Stimulated activated CD4-positive, alpha-beta T cell treated with anti-CD3 and anti-CD28 coated beads, Interleukin-1b, Interleukin-23, amount 100 ng/mL, for 48 hours (primary cell): ENCODE measurements around the gene KDELR1.
A peak's percentile ranks its signal among the peaks of the same experiment; 100 is the strongest.

Source experiments
- DNase-seq: peaks from one replicate; pipeline ENCODE4 v3.0.0-alpha.2; 2020

KDELR1 gene

DNA sequence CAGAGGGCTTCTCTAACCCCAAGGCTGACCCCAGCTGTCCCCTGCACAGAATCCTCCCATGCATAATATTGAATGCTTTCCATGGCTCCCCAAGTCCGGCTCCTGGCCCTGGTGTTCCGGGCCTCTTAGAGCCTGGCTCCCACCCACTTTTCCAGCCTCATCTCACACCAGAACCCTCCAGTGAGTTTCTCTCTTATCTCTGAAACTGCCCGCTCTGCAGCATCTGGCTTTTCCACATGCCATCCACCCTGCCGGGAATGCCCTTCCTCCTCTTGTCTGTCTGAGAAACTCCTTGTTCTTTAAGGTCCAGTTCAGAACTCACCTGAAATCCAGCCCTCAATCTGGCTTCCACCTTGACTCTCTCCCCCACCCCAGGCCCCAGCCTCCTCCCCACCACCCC lies 20.4 kb downstream of the KDELR1 start:
- no peak for DNase-seq

DNA sequence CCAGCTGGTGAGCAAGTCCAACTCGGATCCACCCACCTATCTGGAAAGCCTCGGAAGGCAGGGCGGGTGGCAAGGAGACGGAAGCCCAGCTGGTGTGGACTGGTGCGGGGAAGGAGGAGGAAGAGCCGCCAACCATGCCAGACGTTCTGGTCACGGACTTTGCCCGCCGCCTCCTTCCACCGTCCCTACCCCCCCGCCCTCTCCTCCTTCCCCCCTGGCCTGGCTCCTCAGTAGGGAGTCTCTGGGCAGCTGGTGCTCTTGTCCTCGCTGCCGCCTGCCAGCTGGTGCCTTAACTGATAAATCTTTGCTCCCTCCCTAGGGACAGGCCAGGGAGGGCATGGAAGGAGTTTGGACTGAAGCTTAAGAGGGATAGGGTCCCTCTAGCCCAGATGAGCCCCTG lies 22.4 kb downstream of the KDELR1 start:
- no peak for DNase-seq

DNA sequence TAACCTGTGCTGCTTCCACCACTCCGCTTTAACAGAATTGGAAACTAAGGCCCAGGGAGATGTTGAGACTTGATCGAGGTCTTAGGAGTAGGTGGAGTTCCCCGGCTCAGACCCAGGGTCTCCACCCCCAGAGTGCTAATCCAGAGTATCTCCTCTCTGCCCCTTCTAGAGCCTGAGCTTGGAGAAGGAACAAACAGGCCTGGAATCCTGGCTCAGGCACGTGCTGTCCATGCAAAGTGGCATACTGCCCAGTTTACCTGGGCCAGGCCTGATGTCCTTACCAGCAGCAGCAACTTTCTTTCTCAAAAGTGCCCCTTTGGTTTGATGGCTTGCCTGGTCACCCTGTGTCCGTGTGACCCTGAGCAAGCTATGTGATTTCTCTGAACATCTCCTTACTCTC lies 23.5 kb downstream of the KDELR1 start:
- DNase-seq: no peak

DNA sequence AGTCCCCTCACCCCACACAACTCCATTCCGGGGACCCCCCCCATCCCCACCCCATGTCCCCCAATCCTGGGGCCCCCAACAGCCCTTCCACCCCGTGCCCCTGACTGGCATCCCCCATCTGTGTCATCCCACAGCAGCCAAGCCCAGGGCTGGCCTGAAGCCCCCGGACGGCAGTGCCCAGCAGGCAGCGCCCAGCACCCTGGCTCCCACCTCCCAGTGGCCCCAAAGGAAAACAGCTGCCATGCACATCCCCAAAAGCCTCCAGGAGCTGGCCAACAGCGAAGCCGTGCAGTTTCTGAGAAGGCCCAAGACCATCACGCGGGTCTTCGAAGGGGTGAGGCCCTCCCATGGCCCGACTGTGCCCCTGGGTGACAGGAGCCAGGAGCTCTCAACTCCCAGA lies 25.7 kb downstream of the KDELR1 start:
- DNase-seq: no peak

DNA sequence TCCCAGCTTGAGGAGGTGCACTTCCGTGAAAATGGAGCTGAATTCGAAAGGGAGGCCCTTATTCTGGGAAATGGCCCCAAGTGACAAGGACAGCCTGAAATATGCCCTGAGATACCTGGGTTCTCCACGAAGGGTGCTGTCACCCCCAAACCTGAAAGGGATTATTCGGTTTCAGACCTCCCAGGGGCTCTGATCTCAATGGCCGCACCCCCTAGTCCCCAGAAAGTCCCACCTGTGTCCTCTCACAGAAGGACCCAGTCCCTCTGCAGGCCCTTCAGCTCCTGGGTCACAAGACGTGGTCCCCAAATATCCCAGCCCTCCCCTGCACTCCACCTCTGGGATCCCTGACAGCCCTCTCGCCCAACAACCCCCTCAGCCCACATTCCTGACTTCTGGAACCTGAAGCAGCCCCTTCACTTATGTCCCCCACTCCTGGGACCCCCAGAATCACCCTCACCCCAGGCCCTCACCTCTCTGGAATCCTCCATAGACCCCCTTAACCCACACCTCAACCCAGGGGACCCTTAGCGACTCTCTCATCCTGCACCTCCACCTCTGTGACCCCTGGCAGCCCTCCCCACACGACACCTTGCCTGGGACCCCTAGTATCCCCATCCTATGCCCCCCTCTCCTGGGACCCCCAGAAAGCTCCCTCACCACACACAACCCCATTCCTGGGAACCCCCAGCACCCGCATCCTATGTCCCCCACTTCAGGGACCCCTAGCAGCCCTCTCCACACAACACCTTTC lies 26.6 kb downstream of the KDELR1 start:
- peak; percentile 13 for DNase-seq

DNA sequence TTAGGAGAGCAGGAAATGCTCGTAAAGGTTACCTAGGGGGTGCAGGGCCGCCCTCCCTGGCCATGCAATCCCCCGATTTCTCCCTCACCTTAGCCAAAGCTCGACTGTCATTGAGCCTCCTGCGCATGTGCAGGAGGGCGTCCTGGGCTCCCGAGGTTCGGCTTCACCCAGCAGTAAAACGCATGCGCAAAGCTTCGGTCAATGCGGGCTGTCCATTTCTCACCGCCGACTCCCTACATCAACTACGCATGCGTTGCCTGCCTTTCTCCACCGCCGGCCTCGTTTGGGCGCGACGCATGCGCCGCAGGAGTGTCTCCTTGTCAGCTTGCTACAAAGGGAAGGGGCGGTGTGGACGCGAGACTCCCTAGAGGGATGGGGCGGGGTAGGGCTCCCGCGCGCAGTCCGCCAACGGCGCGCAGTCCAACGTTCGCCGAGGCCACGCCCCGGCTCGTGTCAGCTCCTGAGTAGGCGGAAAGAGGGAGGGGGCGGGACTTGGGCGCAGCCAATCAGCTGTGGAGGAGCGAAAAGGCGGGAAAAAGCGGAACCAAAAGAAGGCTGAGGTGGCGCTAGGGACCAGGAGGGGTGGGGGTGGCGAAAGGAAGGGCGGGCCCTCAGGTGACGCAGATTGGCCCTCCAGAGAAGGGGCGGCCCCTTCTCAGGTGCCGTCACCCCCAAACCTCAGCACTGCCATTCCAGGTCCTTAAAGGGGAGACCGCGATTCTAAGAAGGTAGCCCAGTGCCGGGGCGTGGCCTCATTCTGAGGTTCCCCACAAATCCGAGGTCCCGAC lies 27.3 kb downstream of the KDELR1 start, which contains the start of the genes SYNGR4 and TMEM143:
SYNGR4 (plus strand) TSS at position 558 of the 788 bp plus-strand sequence. CDS start 1,476 bp downstream, outside the sequence.
TMEM143 (minus strand) TSS at position 131 of the 788 bp plus-strand sequence; CDS start at position 111, 20 bp downstream.
- DNase-seq: peak; percentile 99

DNA sequence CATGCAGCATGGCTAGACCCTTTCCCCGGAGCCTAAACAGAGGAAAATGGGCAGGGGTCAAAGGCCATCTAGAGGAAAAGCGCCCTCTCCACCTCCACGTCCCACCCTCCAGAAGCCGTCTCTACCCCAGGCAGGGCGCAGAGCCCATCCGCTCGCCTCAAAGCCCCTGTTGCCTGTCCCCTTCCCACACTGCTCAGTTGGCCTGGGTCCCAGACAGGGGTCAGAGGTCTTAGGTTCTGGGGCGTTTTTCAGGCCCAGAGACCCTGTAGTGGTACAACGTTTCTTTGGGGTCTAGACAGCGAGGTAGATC lies 27.9 kb downstream of the KDELR1 start:
- DNase-seq: no peak

DNA sequence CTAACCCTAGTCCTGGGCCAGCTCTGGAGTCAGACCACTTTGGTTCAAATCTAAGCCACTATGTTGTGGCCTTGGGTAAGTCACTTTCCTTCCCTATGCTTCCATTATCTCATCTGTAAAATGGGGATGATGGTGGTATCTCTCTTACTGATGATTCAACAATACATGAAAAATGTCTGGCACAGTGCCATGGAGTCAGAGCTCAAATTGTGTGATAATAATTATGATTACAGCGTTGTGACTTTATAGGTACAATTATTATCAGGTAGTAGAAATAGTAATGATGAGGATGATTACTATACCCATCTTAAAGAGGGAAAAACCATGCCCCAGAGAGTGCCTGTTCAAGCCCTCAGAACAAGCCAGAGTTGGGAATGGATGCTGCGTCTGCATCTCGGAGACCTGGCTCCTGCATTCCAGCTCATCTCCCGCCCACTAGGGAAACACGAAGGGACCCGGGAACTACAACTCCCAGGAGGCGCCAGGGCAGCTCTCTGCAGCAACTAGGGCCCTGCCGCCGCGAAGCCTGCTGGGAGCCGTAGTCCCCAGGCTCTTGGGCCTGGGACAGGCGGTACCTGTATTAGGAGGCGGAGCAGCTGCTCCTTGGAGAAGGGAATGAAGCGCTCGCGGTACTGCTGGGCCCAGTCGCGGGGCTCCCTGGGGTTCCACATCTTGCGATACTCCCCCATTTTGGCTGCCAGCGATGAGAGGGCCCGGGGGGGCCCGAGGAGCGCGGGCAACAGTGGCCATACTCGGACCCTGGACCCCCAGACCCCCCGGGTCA lies 28.4 kb downstream of the KDELR1 start:
- peak; percentile 91 for DNase-seq

DNA sequence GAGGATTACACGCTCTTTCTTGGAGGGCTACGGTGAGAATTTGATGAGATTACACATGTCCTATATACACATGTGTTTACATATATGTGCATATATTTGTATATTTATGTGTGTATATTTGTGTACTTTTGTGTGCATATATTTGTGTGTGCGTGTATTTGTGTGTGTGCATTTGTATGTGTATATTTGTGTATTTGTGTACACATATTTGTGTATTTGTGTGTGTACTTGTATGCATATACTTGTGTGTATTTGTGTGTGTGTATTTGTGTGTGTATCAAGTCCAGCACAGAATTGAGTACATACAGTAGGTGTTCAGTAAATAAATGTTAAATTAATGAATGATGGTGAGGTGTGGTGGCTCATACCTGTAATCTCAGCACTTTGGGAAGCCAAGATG lies 29.4 kb downstream of the KDELR1 start:
- no peak for DNase-seq

DNA sequence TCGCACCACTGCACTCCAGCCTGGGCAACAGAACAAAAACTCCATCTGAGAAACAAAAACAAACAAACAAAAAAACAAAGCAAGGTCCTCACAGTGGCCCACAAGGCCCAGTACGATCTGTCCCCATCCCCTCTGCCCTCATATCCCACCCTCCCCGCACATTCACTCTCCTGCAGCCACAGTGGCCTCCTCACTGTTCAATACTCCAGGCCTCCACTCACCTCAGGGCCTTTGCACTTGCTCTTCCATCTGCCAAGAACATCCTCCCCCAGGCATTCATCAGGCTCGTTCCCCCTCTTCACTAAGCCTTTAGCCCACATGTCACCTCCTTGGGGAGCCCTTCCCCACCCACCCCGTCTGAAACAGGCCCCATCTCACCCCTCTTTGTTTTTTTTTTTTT lies 32.2 kb downstream of the KDELR1 start:
- DNase-seq: no peak

DNA sequence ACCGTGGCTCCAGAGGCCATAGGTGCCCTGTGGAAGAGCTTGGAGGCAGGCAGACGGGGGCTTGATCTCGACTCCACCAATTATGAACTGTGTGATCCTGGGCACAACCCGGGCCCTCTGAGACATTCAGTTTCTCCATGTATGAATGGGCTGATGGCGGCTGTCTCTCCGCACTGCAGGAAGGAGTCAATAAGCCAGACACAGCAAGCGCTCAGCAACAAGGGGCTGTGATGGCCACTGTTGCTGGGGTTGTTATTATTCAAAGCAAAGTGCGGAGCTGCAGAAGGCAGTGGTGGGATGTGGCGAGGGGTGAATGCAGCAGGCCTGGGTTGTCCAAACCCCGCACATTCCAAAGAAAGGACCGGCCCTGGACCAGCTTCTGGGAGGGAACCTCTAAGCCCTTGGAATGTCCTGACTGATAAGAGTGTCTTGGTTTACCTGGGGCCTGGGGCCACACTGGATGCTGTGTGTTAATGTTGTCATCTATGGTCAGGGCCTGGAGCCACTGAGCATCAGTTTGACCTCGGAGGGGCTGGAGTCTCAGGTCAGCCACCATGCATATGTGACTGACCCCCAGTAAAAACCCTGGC lies 35.9 kb downstream of the KDELR1 start:
- no peak for DNase-seq

DNA sequence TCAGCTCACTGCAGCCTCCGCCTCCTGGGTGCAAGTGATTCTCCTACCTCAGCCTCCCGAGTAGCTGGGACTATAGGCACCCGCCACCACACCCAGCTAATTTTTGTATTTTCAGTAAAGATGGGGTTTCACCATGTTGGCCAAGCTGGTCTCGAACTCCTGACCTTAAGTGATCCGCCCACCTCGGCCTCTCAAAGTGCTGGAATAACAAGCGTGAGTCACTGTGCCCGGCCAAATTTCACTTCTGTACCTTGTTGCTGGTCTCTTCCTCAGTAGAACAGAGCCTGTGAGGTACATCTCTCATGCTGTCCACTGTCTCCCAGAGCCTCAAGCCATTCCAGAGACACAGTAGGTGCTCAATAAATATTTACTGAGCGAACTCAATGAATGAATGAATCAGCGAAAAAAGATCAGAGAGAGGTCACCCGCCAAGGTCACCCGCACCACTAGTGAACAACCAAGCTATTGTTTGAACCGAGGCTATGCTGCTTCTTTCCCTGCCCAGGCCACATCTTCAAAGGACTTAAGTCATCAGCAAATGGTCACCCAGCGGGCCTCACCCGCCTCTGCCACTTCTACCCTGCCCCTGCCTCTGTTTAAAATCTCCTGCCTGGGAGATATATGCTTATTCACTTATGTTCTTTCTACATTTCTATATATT lies 36.9 kb downstream of the KDELR1 start:
- no peak for DNase-seq

DNA sequence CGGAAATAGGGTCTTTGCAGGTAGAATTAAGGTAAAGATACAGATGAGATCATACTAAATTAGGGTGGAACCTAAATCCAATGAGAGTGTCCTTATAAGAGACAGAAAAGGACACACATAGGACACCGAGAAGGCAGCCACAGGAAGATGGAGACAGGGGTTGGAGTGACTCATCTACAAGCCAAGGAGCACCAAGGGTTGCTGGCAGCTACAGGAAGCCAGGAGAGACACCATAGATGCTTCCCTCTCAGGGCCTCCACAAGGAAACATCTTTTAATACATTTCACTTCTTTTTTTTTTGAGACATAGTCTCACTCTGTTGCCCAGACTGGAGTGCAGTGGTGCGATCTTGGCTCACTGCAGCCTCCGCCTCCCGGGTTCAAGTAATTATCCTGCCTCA lies 37.7 kb downstream of the KDELR1 start:
- no peak for DNase-seq

DNA sequence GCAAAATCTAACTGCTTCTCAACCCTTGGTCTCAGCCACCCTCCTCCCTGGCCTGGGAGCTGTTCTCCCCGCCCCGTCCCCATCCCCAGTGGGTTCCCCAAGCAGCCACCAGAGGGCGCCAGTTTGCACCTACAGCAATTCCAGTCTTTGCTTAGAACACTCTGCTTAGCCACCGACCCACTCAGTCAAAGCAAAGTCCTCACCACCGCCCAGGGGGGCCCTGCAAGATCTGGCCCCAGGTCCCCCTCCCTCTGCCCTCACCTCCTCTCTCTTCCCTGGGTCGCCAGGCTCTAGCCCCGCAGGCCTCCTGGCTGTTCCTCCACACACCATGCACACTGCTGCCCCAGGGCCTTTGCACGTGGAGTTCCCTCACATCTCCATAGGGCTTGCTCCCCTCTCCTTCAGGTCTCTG lies 40.0 kb downstream of the KDELR1 start:
- DNase-seq: peak; percentile 84

DNA sequence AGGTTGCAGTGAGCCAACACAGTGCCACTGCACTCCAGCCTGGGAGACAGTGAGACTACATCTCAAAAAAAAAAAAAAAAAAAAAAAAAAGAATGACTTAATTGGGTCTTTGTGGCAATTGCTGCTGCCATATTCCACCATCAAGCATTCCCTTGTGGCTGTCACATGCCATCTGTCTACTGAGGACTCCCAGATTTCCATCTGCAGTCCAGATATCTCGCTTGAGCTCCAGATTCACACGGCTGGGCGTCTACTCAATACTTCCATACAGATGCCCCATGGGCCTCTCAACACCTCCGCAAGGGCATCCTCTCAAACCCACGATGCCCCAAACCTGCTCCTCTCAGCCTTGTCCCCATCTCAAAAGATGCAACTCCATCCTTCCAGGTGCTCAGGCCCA lies 40.5 kb downstream of the KDELR1 start:
- DNase-seq: no peak

DNA sequence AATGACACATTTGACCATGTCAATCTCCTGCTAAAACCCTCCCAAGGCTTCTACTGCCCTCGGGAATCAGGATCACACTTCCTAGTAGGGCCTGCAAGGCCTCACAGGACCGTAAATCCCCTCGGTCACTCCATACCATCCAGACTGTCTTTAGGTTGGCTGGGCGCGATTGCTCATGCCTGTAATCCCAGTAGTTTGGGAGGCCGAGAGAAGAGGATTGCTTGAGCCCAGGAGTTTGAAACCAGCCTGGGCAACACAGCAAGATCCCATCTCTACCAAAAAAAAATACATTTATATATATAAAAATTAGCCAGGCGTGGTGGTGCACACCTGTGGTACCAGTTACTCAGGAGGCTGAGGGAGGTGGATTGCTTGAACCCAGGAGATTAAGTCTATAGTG lies 42.6 kb downstream of the KDELR1 start:
- no peak for DNase-seq

DNA sequence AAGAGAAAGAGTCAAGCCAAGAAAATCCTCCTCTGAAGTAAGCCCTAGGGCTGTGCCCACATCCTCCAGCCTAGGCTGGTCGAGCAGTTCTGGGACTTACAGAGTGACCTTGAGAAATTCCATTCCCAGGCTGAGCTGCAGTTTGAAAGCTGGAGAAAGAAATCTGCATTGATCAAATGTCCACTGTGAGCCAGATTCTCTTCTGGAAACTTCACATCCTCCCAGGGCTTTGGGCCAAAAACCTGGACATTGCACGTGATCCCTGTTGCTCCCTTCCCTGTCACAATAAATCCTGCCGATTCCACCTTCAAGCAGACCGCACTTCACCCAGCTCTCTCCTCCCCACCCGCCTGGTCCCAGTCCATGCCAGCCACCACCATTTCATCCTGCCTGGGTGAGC lies 43.3 kb downstream of the KDELR1 start:
- DNase-seq: no peak

DNA sequence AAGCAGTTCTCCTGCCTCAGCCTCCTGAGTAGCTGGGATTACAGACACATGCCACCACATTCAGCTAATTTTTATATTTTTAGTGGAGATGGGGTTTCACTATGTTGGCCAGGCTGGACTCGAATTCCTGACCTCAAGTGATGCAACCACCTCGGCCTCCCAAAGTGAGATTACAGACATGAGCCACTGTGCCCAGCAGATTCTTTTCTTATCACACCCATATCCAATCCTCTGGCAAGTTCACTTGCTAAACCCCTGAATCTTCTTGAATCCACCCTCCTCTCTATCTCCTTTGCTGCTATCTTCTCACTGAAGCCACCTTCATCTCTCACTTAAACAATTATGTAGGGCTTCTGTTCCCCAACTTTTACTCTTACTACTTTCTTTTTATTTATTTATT lies 45.2 kb downstream of the KDELR1 start:
- no peak for DNase-seq

DNA sequence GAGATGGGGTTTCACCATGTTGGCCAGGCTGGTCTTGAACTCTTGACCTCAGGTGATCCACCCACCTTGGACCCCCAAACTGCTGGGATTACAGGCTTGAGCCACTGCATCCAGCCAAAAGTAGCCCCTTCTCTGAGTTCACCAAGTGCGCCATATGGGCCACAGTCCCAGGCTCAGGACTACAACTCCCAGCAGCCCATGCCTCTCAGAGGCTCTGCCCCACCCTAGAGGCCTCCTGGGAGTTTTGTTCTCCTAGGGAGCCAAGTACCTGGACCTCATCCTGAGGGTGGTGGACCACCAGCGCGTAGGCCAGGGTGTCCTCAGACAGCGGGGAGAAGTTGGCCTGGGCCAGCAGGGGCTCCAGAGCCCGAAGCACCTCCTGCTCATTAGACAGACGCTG lies 46.5 kb downstream of the KDELR1 start:
- DNase-seq: no peak

DNA sequence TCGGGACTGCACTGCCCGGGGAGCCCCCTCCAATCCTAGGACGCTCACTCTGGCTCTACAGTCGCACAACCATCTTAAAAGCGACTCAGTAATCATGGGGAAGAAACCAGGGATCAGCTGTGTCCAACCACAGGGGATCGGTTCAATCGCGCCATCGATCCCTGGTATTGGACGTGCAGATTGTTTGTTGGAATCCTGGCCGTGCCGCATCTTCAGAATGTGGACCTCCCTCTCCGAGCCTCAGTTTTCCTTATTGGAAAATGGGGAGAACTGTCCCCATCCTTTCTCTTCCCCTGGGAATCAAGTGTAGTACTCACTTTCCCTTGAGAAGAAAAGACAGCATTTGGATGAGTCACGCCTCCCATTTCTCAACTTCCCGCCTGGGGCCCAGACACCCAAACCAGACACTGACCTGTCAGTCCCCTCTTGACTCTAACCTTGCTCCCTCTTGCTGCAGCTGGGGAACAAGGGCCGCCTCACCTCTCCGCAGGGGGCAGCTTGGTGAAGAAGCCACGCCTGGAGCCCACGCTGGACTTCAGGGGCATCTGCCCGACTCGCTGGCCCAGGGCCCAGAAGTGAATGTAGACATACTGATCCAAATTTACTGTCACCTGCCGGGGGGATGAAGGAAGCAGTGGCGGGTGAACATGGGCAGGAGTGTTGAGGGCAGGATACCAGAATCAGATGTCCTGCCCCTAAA lies 48.4 kb downstream of the KDELR1 start:
- no peak for DNase-seq

DNA sequence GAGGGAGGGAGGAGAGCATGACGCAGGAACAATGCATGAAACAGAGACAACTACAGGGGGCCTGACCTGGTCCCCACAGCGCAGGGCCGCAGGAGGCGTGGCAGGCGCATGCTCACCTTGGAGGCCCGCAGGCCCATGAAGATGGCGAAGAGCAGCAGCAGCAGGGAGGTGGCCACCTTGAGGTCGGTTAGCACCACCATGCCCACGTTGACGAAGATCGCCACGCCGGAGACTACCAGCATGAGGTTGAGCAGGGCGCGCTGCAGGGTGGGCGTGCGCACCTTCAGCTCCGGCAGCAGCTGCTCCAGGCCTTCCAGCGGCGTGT lies 49.0 kb downstream of the KDELR1 start:
- DNase-seq: no peak
